Measurements from ENCODE around the gene CRYBG1. TPM values are rescaled to one million over a fixed set of nuclear protein-coding genes. Genes with fewer than 3 reads are reported as not detected.

Gene CRYBG1
- total and polyA plus RNA-seq, 8 donors, result 2.3 to 9.2 (median 4.3) TPM

GRCh38 chr6:106508834-106509233 lies 148.3 kb downstream of the CRYBG1 start:
- intact Hi-C loops (cut with DNase I), result no loop called here
- Histone ChIP-seq H3K9me3 (no peaks in the 10 kb centered on the region), H3K4me1 (peaks cover 0 to 14% (median 0%) of the 10 kb centered on the region in 3 donors), H3K4me3 (no peak overlapping the region), H3K36me3 (no peaks in the 10 kb centered on the region), H3K27ac (no peak overlapping the region), H3K27me3 (no peaks in the 10 kb centered on the region)
- 44 to 50% methylated on average over 3 of the region's 3 CpGs for WGBS, 2 donors
- ATAC-seq (no peak), FAIRE-seq (no peak), DNase-seq (no peak)
- TF ChIP-seq CTCF (IDR thresholded peaks at IDR 0.05), result no peak

- Histone ChIP-seq H3K4me1 (peaks cover 0 to 14% (median 0%) of the 10 kb centered on the region in 3 donors), H3K4me3 (peak overlapping the region in 1 of 4 donors; percentile 61), H3K27me3 (no peaks in the 10 kb centered on the region), H3K27ac (no peak overlapping the region), H3K9me3 (no peaks in the 10 kb centered on the region), H3K36me3 (no peaks in the 10 kb centered on the region)
- no peak for TF ChIP-seq CTCF (IDR thresholded peaks at IDR 0.05)
- FAIRE-seq (no peak), DNase-seq (no peak), ATAC-seq (no peak)
- intact Hi-C loops (cut with DNase I), result no loop called here
- 63 to 73% methylated on average over 25 of the region's 25 CpGs for whole genome bisulfite sequencing, 2 donors
Observed at GRCh38 chr6:106509420-106510089, 149.0 kb downstream of the CRYBG1 start.

GRCh38 chr6:106510090-106510970 lies 149.8 kb downstream of the CRYBG1 start:
- Histone ChIP-seq H3K4me1 (peaks cover 0 to 14% (median 4%) of the 10 kb centered on the region in 3 donors), H3K27ac (no peak overlapping the region), H3K9me3 (no peaks in the 10 kb centered on the region), H3K4me3 (peak overlapping the region; percentile 26 to 62 (median 48)), H3K36me3 (no peaks in the 10 kb centered on the region), H3K27me3 (no peaks in the 10 kb centered on the region)
- ATAC-seq (peak; percentile 55 to 71 (median 61)), FAIRE-seq (no peak), DNase-seq (peak; percentile 44 to 85 (median 59))
- WGBS, 2 donors, result 4 to 7% methylated on average over 53 to 56 of the region's 56 CpGs
- intact Hi-C loops (cut with DNase I), result no loop called here
- no peak for TF ChIP-seq CTCF (IDR thresholded peaks at IDR 0.05)

- no peaks in the 10 kb centered on the region for H3K27me3 ChIP-seq
- intact Hi-C loops (cut with DNase I), result no loop called here
- no peak for TF ChIP-seq CTCF (IDR thresholded peaks at IDR 0.05)
- H3K9me3 ChIP-seq, result no peaks in the 10 kb centered on the region
- H3K4me1 ChIP-seq, result peaks cover 0 to 14% (median 4%) of the 10 kb centered on the region in 3 donors
- peak overlapping the region; percentile 58 to 62 (median 60) for H3K4me3 ChIP-seq
- FAIRE-seq, result no peak
- WGBS, 2 donors, result 1 to 2% methylated on average over 26 to 29 of the region's 29 CpGs
- no peaks in the 10 kb centered on the region for H3K36me3 ChIP-seq
- peak; percentile 42 to 55 (median 49) for ATAC-seq
- DNase-seq, result peak; percentile 21 to 77 (median 42)
- peak overlapping the region; percentile 54 to 81 (median 73) for H3K27ac ChIP-seq
Observed at GRCh38 chr6:106511288-106512047, 151.0 kb downstream of the CRYBG1 start.

Data from pancreas (tissue), 10 donors.